RPMI7951 (cell line): ENCODE results near the gene NLN. TPM values are rescaled to one million over a fixed set of nuclear protein-coding genes. Genes with fewer than 3 reads are reported as not detected.

ENCODE experiments used
- DNase-seq: peaks from one replicate; pipeline ENCODE4 v3.0.0-alpha.2; 2012; ENCODE audit warnings: low read depth
- total RNA-seq: library from RNA; depleted of rRNA; stranded (reverse); fragments of >200 nt; shearing (Covaris generic); gene quantifications from 2 replicates; pipeline ENCODE4 v1.2.3, GENCODE V29; 2014

The NLN gene
- total RNA-seq, 1 experiment from 2014 or later = 24.6 TPM

DNA sequence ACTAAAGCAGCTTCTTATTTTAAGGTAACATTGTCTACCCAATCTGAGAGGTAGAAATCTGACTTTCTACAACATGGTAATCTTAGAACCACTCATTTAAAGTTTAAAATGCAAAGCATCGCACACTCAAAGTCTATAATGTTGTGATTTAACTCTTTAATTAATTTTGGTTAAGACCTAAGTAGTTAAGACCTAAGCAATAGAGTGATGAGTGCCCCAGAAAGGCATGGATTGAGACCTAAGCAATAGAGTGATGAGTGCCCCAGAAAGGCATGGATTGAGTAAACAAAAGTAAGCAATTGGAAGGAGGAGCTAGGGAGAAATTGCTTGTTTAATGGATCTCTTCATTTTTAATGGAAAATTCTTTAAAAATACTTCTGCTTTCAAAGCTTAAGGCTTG is 86.8 kb downstream of the NLN start:
- DNase-seq = peak; percentile 9

DNA sequence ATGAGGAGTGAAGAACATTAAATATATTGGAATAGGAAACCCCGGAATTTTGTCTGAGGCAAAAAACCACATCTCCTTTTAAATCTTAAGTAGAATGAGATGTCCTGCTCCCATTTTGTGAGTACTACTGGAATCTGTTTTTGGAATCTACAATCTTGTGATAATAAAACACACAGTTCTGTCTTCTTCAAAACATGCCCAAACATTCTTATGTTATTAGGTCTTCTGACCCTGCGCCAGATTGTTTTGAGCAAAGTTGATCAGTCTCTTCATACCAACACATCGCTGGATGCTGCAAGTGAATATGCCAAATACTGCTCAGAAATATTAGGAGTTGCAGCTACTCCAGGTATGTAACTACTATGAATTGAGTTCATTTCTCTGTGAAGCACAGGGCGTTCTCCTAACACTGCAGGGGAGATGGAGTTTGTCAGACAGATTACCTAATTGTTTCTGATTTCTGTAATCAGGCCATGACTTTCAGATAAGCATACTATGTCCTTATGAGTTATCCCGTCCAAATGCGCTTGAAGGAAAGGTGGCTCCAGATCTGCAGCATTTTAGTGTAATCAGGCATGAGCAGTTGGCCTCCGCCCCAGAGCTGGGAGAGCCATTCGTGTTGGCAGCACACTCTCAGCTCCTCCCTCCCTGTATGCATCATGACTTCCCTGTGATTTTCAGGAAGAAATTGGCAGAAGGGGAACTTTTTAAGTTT is 88.0 kb downstream of the NLN start:
- DNase-seq = peak; percentile 5

DNA sequence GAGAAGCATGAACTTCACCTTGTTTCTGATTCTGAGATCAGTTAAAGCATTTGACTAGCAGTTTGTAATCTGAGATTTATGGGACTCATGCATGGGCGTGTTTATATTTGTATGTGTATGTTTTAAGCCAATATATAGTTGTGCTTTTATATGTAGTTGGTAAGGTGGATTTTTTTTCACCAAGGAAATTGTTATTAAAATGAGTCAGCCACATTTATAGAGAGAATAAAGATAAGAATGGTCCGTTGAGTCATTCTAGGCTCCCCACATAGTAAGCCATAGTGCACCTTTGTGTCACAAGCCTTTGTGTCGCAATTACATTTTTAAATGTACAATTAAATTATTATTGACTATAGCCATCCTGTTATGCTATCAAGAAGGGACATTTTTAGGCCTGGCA is 89.0 kb downstream of the NLN start:
- DNase-seq = peak; percentile 26

DNA sequence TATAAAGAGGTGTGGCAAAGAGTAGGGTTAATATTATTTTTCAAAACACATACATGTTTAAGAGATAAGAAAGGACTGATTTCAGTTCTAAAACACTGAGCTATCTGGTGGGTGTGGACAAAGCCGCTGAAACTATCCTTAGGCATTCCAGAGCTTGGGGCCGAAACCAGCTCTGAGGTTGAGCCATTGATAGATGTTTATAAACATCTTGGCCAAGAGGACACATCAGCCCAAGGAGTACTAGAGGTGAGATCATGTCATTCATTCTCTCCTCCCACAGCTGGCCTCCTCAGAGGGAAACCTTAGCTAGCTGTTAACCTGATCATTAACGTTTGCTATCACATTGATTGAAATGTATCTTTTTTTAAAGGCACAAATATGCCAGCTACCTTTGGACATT is 89.9 kb downstream of the NLN start:
- DNase-seq = no peak

DNA sequence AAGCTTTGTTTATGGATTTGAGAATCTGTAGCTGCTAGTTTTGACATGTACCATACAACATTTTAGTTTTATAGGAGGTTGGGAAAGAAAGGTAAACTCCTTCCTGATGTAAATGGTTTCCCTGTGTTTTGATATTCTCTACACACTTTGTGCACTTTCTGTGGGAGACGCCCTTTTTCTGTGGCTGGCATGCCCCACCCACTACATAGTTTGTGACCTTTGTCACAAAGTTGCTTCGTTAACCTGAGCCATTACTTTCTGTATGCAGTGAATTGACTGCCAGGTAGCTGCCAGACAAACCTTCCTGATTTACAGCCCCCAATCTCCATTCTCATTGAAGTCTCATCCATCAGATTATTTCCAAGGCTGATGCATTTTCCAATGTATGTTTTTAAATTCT is 90.6 kb downstream of the NLN start:
- DNase-seq = no peak

DNA sequence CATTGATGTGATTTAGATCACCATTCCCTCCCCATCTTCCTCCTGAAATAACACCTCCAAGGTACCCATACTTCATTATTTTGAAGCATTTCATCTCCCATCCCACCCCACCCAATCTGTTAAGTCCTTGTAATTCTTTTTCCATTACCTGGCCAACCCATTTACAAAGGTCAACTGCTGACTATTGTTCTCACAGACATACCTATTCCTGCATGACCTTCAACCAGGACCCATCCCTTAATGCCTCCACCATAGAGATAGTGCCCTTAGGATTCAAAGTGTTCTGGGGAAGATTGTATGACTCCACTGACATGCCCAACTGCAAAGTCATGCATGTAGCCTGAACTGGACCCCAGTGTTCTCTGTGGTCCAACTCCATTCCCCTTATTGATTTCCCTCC is 91.2 kb downstream of the NLN start:
- no peak for DNase-seq

DNA sequence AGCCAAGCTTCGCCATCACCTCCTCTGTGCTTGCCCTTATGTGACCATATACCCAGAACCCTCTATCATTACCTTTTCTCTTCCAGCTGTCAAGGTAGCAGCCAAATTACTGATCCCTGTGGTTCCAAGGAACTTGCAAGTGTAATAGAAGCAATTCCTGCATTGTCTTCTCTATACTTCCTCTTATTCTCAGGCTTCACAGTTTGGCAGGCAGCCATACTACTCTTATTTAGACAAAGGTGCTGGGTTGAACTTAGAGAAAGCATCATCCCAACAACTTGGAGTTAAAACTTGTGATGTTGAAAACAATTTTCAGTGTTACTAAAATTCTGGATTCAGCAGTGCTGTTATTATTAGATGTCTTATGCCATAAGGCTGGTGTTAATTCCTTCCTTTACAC is 93.2 kb downstream of the NLN start:
- no peak for DNase-seq

DNA sequence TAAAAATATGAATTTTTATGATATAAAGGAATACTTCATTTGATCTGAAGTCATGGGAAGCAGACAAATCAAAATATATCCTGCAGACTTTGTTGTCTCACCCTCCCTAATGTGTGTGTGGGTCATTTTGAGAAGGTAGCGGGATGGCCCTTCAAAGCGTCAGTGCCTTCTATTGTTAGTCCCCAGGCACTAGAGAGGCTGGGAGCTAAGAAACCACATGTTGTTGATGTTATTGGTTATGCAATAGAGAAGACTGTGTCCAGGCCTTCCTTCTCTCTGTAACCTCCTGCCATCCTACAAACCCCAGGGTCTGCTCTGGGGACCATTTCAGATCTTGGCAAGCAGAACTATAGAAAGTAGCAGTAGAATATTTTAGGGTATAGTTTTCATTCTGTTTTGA is 94.7 kb downstream of the NLN start:
- DNase-seq = no peak

DNA sequence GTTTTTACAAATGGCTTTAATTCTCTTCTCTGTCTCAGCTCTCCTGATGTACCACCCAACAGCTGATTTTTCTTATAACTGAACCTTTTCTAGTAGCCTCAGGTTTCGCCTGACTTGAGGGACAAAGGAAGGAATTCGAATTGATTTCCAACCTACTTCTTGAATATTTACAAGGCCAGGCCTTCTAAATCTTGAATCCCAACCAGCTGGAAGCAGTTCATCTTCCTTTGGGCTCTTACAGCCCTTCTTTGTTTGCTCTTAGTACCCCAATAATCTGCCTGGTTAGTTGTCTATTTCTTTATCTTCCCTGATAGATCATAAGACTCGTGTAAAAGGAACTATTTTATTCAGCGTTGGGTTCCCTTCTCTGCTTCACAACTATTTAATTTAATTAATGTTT is 95.9 kb downstream of the NLN start:
- DNase-seq = no peak

DNA sequence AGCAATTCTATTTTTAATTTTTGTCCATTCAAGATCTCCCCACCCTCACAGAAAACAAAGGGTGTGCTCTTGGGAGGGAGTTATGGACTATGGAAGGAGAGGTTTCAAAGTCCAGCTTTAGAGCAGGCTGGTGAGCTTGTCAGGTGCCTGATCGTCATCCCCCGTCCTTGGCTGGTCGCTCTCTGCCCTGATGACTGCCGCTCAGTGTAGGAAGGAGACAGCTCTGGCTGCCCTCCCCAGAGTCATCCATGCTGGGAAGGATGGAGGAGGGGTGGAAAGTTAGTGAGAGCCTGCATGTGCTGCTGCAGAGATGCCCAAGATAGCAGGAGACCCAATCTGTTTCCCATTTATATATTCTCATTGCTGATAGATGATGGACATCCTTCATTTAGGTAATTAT is 96.6 kb downstream of the NLN start:
- DNase-seq = no peak

DNA sequence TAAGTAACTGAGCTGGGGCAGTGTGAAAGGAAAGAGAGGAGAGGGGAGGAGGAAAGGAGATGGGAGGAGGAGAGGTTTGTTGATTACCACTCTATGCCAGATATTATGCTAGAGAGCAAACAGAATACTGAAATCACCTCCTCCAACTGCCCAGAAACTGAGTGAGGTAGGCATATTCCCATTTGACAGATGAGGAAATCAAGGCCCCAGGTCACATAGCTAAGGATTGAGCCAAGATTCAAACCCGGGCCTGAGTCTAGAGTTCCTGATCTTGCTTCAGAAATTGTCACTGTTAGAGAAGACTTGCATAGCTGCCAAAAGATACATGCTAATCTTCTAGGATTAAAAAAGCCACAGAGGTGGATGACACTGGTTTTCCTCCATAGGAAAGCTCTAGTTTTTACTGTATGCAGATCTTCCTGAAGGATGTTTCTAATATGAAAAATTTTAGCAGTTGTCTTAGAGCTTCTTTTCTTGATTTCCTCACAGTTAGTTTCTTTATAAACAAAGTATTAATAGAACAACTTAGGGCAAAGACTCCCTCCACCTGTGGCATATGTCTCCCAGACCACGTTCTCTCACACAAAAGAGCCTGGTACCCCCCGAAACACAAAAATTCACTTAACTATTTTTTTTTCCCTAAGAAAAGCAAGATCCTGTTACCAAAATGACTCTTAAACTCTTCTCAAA is 97.4 kb downstream of the NLN start:
- no peak for DNase-seq

DNA sequence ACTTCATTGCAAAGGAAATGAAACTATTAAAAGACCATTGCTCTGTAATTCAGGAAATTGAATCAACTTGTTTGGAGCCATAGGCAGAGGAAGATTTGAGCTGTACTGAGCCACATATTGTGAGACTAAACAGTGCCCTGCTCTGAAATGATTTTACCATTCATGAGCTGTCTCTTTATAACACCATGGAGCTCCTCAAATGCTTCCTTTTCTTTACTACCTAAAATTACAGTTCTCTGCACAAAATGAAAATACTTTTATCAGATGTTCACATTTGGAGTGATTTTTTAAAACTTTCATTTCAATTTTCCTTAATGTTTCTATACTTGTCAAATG is 97.9 kb downstream of the NLN start:
- DNase-seq = no peak

DNA sequence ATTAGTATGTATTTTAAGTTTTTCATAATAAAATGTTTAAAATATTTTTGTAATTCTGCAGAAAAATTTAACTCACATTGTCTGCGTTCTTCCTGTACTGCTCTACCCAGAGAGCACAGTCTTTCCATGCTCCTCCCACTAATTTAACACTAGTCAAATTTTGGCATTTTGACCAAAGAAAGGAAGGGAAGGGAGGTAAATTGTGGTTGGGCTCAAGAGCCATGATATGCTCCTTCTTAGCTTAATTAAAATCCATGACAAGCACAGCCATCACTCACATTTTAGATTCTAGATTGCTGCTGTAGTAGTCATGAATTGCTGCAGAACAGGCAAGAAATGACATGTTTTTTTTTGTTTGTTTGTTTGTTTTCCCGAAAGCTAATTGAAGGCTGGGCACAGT is 98.4 kb downstream of the NLN start:
- DNase-seq = no peak

DNA sequence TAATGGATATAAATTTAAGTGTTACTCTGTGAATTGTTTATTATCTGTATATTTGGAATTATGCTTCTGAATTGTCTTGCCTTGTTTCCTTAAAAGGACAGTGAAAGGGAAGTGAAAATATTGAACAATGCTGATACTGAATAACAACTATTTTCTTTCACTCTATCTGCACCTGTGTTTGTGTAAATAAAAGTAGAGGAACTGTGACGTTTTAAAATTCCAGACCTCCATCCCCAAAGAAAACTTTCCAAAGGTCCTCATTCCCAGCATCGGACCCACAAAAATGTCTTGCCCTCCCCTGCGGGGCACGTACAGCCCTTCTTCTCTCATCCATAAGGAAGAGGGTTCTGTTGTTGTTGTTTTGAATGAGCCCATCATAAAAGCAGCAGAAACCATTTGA is 100.0 kb downstream of the NLN start:
- no peak for DNase-seq

DNA sequence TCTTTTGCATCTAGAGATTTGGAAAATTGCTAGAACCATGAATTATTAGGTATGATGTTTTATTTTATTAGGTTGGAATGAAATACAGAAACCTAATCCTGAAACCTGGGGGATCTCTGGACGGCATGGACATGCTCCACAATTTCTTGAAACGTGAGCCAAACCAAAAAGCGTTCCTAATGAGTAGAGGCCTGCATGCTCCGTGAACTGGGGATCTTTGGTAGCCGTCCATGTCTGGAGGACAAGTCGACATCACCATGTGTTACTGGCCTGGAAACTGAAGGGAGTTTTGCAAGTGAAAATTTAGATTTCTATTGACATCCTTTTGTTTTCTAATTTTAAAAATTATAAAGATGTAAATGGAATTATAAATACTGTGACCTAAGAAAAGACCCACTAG is 100.7 kb downstream of the NLN start:
- no peak for DNase-seq

DNA sequence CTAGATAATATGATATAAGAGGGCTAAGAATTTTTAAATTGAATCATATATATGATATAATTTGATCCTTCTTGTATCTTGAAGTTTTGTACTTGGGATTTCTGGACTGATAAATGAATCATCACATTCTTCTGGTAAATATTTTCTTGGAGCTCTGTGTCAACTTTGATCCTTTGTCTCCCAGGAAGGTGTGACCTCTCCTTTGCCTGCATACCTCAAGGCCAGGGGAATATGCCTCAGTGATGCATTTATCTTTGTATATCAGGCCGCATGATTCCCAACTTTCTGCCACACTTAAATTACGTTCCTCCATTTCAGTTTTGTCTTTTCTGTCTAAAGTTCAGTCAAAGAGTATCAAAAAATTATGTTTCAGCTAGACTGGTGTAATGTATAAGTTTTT is 101.2 kb downstream of the NLN start:
- no peak for DNase-seq

DNA sequence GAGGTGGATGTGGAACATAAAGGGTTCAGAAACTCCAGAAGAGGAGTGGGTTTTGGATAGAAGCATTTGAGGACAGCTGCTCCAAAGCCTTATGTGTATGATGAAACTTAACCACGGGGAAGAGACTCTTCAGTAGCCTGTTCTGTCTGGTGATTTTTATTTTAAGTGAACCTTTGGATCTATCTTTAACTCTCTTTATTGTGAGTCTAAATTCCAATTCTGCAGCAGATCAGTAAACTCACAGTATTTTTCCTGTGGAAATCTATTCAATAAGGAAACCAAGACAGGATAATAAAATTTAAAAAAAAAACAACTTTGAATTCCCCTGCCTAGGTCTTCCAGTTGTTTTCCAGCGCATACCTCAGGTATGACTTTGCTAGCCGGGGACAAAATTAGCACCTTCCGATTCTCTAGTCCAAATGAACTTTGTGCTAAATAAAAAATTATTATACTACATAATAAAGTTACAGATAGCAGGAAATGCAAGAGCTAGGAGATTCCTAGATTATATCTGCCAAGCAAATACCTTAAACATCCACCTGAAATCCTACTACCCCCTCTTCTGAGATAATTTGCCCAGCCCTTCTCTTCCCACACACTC is 101.9 kb downstream of the NLN start:
- no peak for DNase-seq

DNA sequence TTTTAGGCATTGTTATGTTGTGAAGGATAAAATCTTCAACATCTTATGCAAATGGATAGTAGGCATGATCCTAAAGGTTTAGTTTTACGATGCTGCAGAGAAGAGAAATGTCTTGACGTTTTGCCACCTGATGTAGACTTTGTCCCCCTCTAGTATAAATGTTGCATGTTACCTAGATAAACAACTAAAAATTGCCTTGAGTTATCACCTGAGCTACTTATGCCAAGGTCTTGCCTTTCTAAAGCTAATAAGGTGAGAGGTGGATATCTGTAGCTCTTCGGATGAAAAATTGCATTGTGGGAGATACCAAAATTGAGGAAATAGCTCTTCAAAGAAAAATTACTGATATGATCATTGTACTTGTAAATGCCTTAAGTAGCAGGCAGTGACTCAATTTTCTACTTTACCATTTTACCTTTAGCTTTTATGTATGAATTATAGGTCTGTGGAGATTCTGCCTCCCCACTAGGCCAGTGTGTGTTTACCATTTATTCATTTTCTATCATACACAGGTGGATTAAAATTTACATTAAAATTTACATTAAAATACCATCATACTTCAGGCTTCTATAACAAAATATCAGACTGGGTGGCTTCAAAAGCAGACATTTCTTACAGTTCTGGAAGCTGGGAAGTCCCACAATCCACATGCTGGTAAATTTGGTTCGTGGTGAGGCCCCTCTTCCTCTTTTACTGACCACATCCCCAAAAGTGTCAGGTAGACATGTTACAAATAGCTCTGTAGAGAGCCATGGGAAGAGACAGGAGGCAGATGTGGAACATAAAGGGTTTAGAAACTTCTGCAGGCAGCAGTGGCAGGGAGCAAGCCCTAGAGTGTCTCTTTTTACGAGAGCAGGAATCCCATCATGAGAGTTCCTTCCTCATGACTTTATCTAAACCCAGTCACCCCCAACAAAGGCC is 103.7 kb downstream of the NLN start:
- DNase-seq = no peak

DNA sequence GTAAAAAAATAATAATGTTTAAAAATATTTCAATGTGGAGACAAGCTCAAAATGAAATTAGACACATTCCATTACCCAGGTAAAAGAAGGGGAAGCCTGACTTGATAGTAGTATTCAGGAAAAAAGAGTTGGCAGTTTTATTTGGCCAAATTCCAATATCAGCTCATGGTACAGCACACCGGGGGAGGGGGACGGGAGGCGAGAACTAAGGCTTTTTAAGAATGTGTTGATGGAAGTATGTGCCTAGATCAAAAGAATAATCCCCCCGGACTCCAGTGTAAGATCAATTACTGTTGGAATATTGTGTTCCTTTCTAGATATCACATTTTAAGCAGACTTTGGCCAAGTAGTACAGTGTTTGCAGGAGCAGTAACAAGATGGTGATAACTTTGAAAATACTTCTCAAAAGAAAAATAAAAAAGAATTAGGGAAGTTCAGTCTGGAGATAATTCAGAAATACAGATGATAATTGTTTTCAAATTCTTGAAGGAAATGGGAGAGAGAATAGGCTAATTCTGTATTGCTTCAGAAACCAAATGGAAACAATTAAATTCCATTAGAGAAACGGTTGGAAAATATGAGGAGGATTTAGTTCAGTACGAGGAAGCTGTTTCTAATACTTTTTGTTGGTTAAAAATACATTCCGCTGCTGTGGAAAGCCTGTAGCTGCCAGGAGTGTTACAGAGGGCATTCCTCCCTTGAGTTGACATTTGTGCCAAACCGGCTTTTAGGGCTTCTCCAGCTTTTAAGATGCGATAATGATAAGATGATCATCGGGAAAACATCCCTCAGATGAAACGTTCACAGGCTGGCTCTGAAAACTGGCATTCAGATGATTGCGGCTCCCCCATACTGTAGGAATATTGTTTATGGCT is 106.3 kb downstream of the NLN start:
- DNase-seq = no peak

DNA sequence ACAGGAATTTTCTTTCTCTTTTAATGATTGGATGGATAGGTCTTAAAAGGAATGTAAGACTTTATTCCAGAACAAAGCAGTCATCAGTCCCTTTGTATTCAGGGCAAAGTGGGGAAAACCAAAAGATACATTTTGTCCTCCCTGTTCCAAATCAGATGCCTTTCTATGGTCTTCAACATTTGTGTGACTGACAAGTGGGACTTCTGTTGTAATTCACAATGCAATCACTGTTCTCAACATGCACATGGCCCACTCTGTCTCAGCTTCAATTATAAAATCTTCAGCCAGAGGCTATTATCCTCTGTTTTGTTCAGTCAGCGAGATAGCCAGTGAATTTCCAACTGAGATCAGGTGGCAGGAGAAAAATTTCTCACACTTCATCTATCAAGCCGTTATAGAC is 108.9 kb downstream of the NLN start:
- peak; percentile 2 for DNase-seq

DNA sequence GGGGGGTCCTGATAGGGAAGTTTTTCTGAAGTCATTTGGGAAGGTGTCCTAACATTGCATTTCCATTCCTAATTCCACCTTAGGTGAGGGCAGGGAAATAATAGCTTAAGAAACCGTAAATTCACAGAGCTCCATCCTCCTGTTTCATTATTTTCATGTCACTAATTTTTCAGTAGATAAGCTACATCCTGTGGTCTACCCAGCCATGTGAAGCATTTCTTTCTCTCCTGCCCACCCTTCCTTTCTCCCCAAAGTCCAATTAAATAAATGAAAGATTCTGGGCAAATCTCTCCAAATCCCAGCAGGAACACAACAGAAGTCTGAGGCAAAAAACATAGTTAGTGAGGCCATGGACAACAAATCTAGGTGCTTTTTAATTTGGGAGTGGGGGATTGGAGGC is 109.3 kb downstream of the NLN start:
- DNase-seq = no peak
